Measurements from ENCODE around the gene EDDM13. TPM values are rescaled to one million over a fixed set of nuclear protein-coding genes. Genes with fewer than 3 reads are reported as not detected.

Gene EDDM13
- total RNA-seq, 1 donor from 2014 or later: 1.3 TPM

GRCh38 chr19:56316728-56317127 lies 44.2 kb downstream of the EDDM13 start:
- Histone ChIP-seq H3K9me3 (no peaks in the 10 kb centered on the region), H3K4me1 (peaks cover 31% of the 10 kb centered on the region), H3K36me3 (peaks cover 3% of the 10 kb centered on the region), H3K27ac (no peak overlapping the region), H3K4me3 (no peak overlapping the region), H3K27me3 (ENCODE audit: low read depth) (no peaks in the 10 kb centered on the region)
- intact Hi-C loops (cut with DNase I): no loop called here
- TF ChIP-seq CTCF (IDR thresholded peaks at IDR 0.05): no peak
- ATAC-seq: no peak
- no peak for DNase-seq

GRCh38 chr19:56317749-56318148 lies 45.2 kb downstream of the EDDM13 start:
- H3K27me3 ChIP-seq (ENCODE audit: low read depth): no peaks in the 10 kb centered on the region
- H3K27ac ChIP-seq: no peak overlapping the region
- intact Hi-C loops (cut with DNase I): no loop called here
- H3K4me3 ChIP-seq: no peak overlapping the region
- H3K4me1 ChIP-seq: peaks cover 31% of the 10 kb centered on the region
- ATAC-seq (no peak), DNase-seq (no peak)
- TF ChIP-seq CTCF (IDR thresholded peaks at IDR 0.05): no peak
- no peaks in the 10 kb centered on the region for H3K9me3 ChIP-seq
- no peaks in the 10 kb centered on the region for H3K36me3 ChIP-seq

- DNase-seq (no peak), ATAC-seq (no peak)
- Histone ChIP-seq H3K9me3 (no peaks in the 10 kb centered on the region), H3K27ac (no peak overlapping the region), H3K36me3 (no peaks in the 10 kb centered on the region), H3K4me3 (no peak overlapping the region), H3K27me3 (ENCODE audit: low read depth) (no peaks in the 10 kb centered on the region), H3K4me1 (peaks cover 23% of the 10 kb centered on the region)
- intact Hi-C loops (cut with DNase I): no loop called here
- no peak for TF ChIP-seq CTCF (IDR thresholded peaks at IDR 0.05)
Measured at GRCh38 chr19:56319991-56320390, 47.4 kb downstream of the EDDM13 start.

- DNase-seq: no peak
- Histone ChIP-seq H3K27me3 (ENCODE audit: low read depth) (no peaks in the 10 kb centered on the region), H3K27ac (peak overlapping the region; percentile 54), H3K4me3 (no peak overlapping the region), H3K9me3 (no peaks in the 10 kb centered on the region), H3K36me3 (no peaks in the 10 kb centered on the region), H3K4me1 (peaks cover 15% of the 10 kb centered on the region)
- TF ChIP-seq CTCF (IDR thresholded peaks at IDR 0.05): no peak
- intact Hi-C loops (cut with DNase I): no loop called here
- no peak for ATAC-seq
Measured at GRCh38 chr19:56321254-56321988, 48.9 kb downstream of the EDDM13 start.

GRCh38 chr19:56321989-56322440 lies 49.5 kb downstream of the EDDM13 start:
- Histone ChIP-seq H3K36me3 (no peaks in the 10 kb centered on the region), H3K27ac (peak overlapping the region; percentile 54), H3K4me3 (no peak overlapping the region), H3K27me3 (ENCODE audit: low read depth) (no peaks in the 10 kb centered on the region), H3K9me3 (no peaks in the 10 kb centered on the region), H3K4me1 (peaks cover 15% of the 10 kb centered on the region)
- ATAC-seq (peak; percentile 37 to 48), DNase-seq (no peak)
- intact Hi-C loops (cut with DNase I): no loop called here
- TF ChIP-seq CTCF (IDR thresholded peaks at IDR 0.05): no peak

Measured in lower lobe of right lung (tissue), 2 donors.